Activated CD8-positive, alpha-beta T cell treated with anti-CD3 and anti-CD28 coated beads for 36 hours (primary cell): ENCODE measurements around the gene KCND1. TPM values are rescaled to one million over a fixed set of nuclear protein-coding genes. Genes with fewer than 3 reads are reported as not detected.

Experiments used
- ATAC-seq: fragments of 200-7000 bp; cut with Tn5 transposase; one replicate; pipeline ENCODE4 v1.10.0; 2021; ENCODE audit warnings: mild to moderate bottlenecking, moderate library complexity
- CTCF ChIA-PET: fragments of 350-600 bp; sonication (Branson Sonifier 250); formaldehyde crosslinking; loops from one replicate; lab custom pipeline; 2021; ENCODE audit warnings: antibody characterized with exemption; lab: Charles Lee
- POLR2A ChIA-PET: fragments of 350-600 bp; sonication (Branson Sonifier 250); formaldehyde crosslinking; loops from one replicate; lab custom pipeline; 2021; ENCODE audit warnings: antibody characterized with exemption; lab: Charles Lee
- DNase-seq: peaks from one replicate; pipeline ENCODE4 v3.0.0-alpha.2; 2020
- H3K27ac Mint-ChIP-seq: one replicate; pipeline ENCODE4 v1.8.0; 2021; ENCODE audit warnings: mild to moderate bottlenecking, mixed read lengths
- H3K27me3 Mint-ChIP-seq: one replicate; pipeline ENCODE4 v1.8.0; 2021; ENCODE audit warnings: mixed read lengths
- H3K36me3 Mint-ChIP-seq: one replicate; pipeline ENCODE4 v1.8.0; 2021; ENCODE audit warnings: low read depth, mixed read lengths
- H3K4me1 Mint-ChIP-seq: one replicate; pipeline ENCODE4 v1.8.0; 2021; ENCODE audit warnings: low read depth, mixed read lengths
- H3K4me3 Mint-ChIP-seq: one replicate; pipeline ENCODE4 v1.8.0; 2021; ENCODE audit warnings: mild to moderate bottlenecking, moderate library complexity, mixed read lengths
- H3K9me3 Mint-ChIP-seq: one replicate; pipeline ENCODE4 v1.8.0; 2021; ENCODE audit warnings: mixed read lengths
- intact Hi-C: fragments of 100-400 bp; cut with micrococcal nuclease; formaldehyde crosslinking; loops from one replicate; pipeline ENCODE4 v1.10.0; 2022
- total RNA-seq, 2 experiments: library from RNA; stranded (reverse); gene quantifications; one replicate each; pipeline ENCODE4 v1.2.3, GENCODE V29; 2021
- TF ChIP-seq, protein P1 (sequence below): fragments of 200-600 bp; IDR thresholded peaks from one replicate; pipeline ENCODE4 v1.8.0; 2022; ENCODE audit warnings: antibody characterized with exemption, mild to moderate bottlenecking

The KCND1 gene
- total RNA-seq, 2 experiments from 2014 or later, result 2.5 to 2.6 TPM

DNA sequence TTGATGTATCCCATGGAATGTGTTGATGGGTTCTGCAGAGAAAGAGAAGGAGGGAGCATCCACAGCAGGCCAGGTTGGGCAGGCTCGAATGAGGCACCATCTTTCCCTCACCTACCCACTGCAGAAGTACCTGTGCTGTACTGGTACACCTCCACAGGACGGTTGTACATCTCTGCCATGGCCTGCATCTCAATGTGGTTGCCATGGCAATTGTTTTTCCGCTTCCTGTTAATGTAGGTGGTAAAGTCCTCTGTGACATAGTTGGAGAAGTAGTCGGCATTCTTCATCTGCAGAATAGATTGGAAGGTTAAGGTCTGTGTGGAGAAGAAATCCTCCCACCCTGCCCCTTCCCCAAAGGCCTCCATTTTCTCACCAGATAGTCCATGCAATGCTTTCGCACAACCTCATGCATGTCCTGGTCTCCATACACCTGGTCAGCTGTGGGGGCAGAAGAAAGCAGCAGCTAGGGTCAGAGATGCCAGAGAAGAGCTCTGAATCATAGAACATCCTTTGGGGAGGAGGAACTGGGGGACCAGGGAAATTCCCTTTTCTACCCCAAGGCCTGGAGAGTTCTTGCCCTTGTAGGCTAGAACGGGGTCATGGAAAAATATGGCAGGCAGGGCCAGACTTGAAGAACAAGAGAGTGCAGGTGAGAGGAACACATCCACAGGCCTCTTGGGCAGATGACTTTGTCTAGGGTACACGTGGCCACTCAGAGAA is 36.9 kb downstream of the KCND1 start:
- Mint-ChIP-seq H3K4me3 (peak overlapping the region; percentile 45), H3K36me3 (peaks cover 49% of the 10 kb centered on the region), H3K4me1 (peaks cover 59% of the 10 kb centered on the region), H3K9me3 (no peaks in the 10 kb centered on the region), H3K27ac (peak overlapping the region; percentile 95), H3K27me3 (no peaks in the 10 kb centered on the region)
- CTCF ChIA-PET, result interaction anchor here (1.1 kb wide), 1 partner anchor 15 kb away, joined by 4 read pairs; no protein-coding TSS in a partner anchor
- TF ChIP-seq, protein P1, sequence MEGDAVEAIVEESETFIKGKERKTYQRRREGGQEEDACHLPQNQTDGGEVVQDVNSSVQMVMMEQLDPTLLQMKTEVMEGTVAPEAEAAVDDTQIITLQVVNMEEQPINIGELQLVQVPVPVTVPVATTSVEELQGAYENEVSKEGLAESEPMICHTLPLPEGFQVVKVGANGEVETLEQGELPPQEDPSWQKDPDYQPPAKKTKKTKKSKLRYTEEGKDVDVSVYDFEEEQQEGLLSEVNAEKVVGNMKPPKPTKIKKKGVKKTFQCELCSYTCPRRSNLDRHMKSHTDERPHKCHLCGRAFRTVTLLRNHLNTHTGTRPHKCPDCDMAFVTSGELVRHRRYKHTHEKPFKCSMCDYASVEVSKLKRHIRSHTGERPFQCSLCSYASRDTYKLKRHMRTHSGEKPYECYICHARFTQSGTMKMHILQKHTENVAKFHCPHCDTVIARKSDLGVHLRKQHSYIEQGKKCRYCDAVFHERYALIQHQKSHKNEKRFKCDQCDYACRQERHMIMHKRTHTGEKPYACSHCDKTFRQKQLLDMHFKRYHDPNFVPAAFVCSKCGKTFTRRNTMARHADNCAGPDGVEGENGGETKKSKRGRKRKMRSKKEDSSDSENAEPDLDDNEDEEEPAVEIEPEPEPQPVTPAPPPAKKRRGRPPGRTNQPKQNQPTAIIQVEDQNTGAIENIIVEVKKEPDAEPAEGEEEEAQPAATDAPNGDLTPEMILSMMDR, result no peak
- peak; percentile 8 for ATAC-seq
- intact Hi-C loops, result loop anchor here (5.0 kb wide), 1 partner anchor 132 kb away; the partner anchor contains the start of gene HDAC6
- POLR2A ChIA-PET, result interaction anchor here (0.7 to 11.3 kb wide), 3 partner anchors 14 to 35 kb away, joined by 3 to 176 read pairs (median 3); partner anchors contain the start of gene SLC35A2
- DNase-seq, result peak; percentile 59

DNA sequence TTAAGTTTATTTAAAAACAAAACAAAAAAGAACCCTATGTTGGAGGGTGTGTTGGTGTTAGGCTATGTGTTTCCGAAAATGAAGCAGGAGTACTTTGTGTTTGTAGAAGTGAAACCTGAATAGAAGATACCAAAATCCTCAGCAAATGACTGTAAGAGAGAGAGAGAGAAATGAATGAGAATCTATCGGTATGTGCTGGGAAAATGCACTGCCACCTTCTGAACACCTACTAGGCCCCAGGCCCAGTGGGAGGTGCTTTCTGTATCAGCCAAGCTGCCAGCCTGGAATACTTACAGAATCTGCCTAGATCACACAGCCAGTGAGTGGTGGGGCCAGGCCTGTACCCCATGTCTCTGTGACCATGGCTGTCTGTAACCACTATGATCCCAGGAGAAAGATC is 37.9 kb downstream of the KCND1 start:
- peaks cover 49% of the 10 kb centered on the region for H3K36me3 Mint-ChIP-seq
- ChIA-PET CTCF (no interaction called here), POLR2A (interaction anchor here (0.7 to 1.8 kb wide), 3 partner anchors 12 to 34 kb away, joined by 3 to 7 read pairs (median 4); no protein-coding TSS in a partner anchor)
- peak overlapping the region; percentile 37 for H3K4me3 Mint-ChIP-seq
- H3K27ac Mint-ChIP-seq, result peak overlapping the region; percentile 95
- intact Hi-C loops, result no loop called here
- H3K27me3 Mint-ChIP-seq, result no peaks in the 10 kb centered on the region
- DNase-seq (no peak), ATAC-seq (no peak)
- H3K4me1 Mint-ChIP-seq, result peaks cover 49% of the 10 kb centered on the region
- no peaks in the 10 kb centered on the region for H3K9me3 Mint-ChIP-seq
- TF ChIP-seq, protein P1, result no peak

DNA sequence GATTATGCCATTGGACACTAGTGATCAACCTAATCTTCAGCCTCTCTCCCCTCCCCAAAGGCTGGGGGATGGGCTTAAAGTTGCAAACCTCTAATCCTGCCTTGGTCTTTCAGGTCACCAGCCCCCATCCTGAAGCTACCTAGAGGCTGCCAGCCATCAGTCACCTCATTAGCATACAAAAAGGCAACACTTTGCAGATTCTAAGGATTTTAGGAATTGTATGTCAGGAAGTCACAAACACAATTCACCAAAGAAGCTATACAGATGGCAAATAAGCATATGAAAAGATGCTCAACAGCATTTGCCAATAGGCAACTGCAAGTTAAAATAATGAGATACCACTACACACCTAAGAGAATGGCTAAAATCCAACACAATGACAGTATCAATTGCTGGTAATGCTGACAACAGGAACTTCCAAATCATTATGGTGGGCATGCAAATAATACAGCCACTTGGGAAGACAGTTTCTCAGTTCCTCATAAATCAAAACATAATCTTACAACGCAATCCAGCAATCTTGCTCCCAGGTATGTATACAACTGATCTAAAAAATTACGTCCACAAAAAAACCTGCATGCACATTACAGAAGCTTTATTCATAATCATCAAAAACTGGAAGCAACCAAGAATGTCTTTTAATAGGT is 43.8 kb downstream of the KCND1 start:
- Mint-ChIP-seq H3K27ac (no peak overlapping the region), H3K36me3 (peaks cover 28% of the 10 kb centered on the region), H3K4me3 (no peak overlapping the region), H3K4me1 (peaks cover 28% of the 10 kb centered on the region), H3K27me3 (no peaks in the 10 kb centered on the region), H3K9me3 (no peaks in the 10 kb centered on the region)
- intact Hi-C loops, result no loop called here
- TF ChIP-seq, protein P1, result no peak
- ChIA-PET CTCF (interaction anchor here (1.2 kb wide), 1 partner anchor 9 kb away, joined by 3 read pairs; no protein-coding TSS in a partner anchor), POLR2A (interaction anchor here (0.7 to 1.9 kb wide), 3 partner anchors 8 to 29 kb away, joined by 3 to 11 read pairs (median 5); partner anchors contain the start of gene OTUD5)
- no peak for ATAC-seq
- DNase-seq, result no peak

DNA sequence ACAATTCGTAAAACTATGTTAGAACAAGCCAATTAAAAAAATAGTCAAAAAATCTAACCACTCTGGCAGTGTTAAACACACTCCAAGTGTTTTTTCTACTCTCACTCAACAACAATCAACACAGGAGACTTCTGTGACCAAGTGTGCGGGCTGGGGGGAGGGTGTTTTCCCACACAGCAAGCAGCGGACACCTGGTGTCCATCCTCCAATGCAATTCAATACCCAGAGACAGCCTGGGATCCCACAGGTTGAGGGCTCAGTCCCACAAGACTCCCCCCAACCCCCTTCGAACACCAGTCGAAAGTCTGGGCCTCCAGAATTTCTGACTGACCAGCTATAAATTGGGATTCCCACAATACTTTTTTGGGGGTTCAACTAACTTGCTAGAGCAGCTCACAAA is 44.5 kb downstream of the KCND1 start:
- Mint-ChIP-seq H3K36me3 (peaks cover 27% of the 10 kb centered on the region), H3K4me1 (peaks cover 33% of the 10 kb centered on the region), H3K9me3 (no peaks in the 10 kb centered on the region), H3K27ac (no peak overlapping the region), H3K4me3 (no peak overlapping the region), H3K27me3 (no peaks in the 10 kb centered on the region)
- no peak for DNase-seq
- intact Hi-C loops, result no loop called here
- ChIA-PET CTCF (interaction anchor here (1.2 kb wide), 1 partner anchor 10 kb away, joined by 3 read pairs; no protein-coding TSS in a partner anchor), POLR2A (interaction anchor here (0.6 to 1.9 kb wide), 3 partner anchors 11 to 30 kb away, joined by 3 to 11 read pairs (median 3); partner anchors contain the start of gene OTUD5)
- ATAC-seq, result no peak
- TF ChIP-seq, protein P1, result no peak
